Measurements from ENCODE around the gene PARD3. TPM values are rescaled to one million over a fixed set of nuclear protein-coding genes. Genes with fewer than 3 reads are reported as not detected.

PARD3 gene
- total RNA-seq, 2 donors from 2014 or later: 59.6 to 74.6 TPM

GRCh38 chr10:34166823-34167222 is 648.3 kb downstream of the PARD3 start:
- no peak overlapping the region for H3K4me3 Mint-ChIP-seq
- H3K27me3 Mint-ChIP-seq (ENCODE audit: insufficient read depth): no peaks in the 10 kb centered on the region
- no peaks in the 10 kb centered on the region for H3K27me3 ChIP-seq (ENCODE audit: control insufficient read depth, insufficient read depth, low read length, poor library complexity, severe bottlenecking)
- H3K36me3 ChIP-seq (ENCODE audit: control insufficient read depth, insufficient read depth, low read length): no peaks in the 10 kb centered on the region
- peaks cover 17% of the 10 kb centered on the region for H3K9me3 ChIP-seq (ENCODE audit: control insufficient read depth, low read length)
- H3K27ac Mint-ChIP-seq: no peak overlapping the region
- no peaks in the 10 kb centered on the region for H3K9me3 Mint-ChIP-seq
- no peak overlapping the region for H3K4me3 ChIP-seq (ENCODE audit: low read length)
- H3K9ac ChIP-seq (ENCODE audit: extremely low read depth, low read length, poor library complexity, severe bottlenecking): no peak overlapping the region
- H3K27ac ChIP-seq (ENCODE audit: low read depth, low read length): no peak overlapping the region
- 79 to 89% methylated on average over 4 to 6 of the region's 6 CpGs for WGBS, 2 experiments (ENCODE audit: insufficient coverage in 1 of 2, insufficient read length in 1 of 2)
- peaks cover 5% of the 10 kb centered on the region for H3K36me3 Mint-ChIP-seq (ENCODE audit: low read depth)
- no peak for DNase-seq
- H3K4me1 ChIP-seq (ENCODE audit: control insufficient read depth, insufficient read depth, low read length): no peaks in the 10 kb centered on the region
- TF ChIP-seq CTCF (conservative IDR thresholded peaks at IDR 0.05): no peak
- peaks cover 15% of the 10 kb centered on the region for H3K4me1 Mint-ChIP-seq

- Mint-ChIP-seq H3K36me3 (ENCODE audit: low read depth) (peaks cover 10% of the 10 kb centered on the region), H3K27me3 (ENCODE audit: insufficient read depth) (no peaks in the 10 kb centered on the region), H3K9me3 (no peaks in the 10 kb centered on the region), H3K4me3 (no peak overlapping the region), H3K27ac (no peak overlapping the region), H3K4me1 (peaks cover 15% of the 10 kb centered on the region)
- Histone ChIP-seq H3K27me3 (ENCODE audit: control insufficient read depth, insufficient read depth, low read length, poor library complexity, severe bottlenecking) (no peaks in the 10 kb centered on the region), H3K9me3 (ENCODE audit: control insufficient read depth, low read length) (peaks cover 17% of the 10 kb centered on the region), H3K4me3 (ENCODE audit: low read length) (no peak overlapping the region), H3K27ac (ENCODE audit: low read depth, low read length) (no peak overlapping the region), H3K4me1 (ENCODE audit: control insufficient read depth, insufficient read depth, low read length) (no peaks in the 10 kb centered on the region), H3K9ac (ENCODE audit: extremely low read depth, low read length, poor library complexity, severe bottlenecking) (no peak overlapping the region), H3K36me3 (ENCODE audit: control insufficient read depth, insufficient read depth, low read length) (no peaks in the 10 kb centered on the region)
- no peak for TF ChIP-seq CTCF (conservative IDR thresholded peaks at IDR 0.05)
- no peak for DNase-seq
- 94 to 96% methylated on average over 3 to 5 of the region's 5 CpGs for WGBS, 2 experiments (ENCODE audit: insufficient coverage in 1 of 2, insufficient read length in 1 of 2)
These were observed 648.7 kb downstream of the PARD3 start for GRCh38 chr10:34166354-34166753.

DNA sequence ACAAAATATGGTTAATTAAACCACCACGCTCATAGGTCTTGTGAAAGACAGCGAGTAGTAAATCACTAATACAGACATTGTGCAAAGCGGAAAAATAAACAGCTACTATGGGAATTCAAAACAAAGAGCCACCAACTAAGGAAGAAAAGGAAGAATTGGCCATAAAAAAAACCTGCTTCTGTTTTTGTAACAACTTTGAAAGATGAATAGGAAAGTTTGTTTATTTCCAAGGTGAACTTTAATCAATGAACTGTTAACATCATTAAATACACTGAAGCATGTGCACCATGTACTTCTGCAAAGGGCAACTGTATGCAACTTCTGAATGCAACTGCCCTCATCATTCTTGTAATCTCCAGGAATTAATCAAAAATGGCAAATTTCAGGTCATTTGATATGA is 651.1 kb downstream of the PARD3 start:
- no peak overlapping the region for H3K4me3 Mint-ChIP-seq

More for the DNA sequence above, 651.1 kb downstream of the PARD3 start:
- Histone ChIP-seq H3K9ac (ENCODE audit: extremely low read depth, low read length, poor library complexity, severe bottlenecking) (no peak overlapping the region), H3K4me3 (ENCODE audit: low read length) (no peak overlapping the region), H3K9me3 (ENCODE audit: control insufficient read depth, low read length) (peaks cover 9% of the 10 kb centered on the region), H3K27me3 (ENCODE audit: control insufficient read depth, insufficient read depth, low read length, poor library complexity, severe bottlenecking) (no peaks in the 10 kb centered on the region), H3K27ac (ENCODE audit: low read depth, low read length) (no peak overlapping the region), H3K4me1 (ENCODE audit: control insufficient read depth, insufficient read depth, low read length) (no peaks in the 10 kb centered on the region), H3K36me3 (ENCODE audit: control insufficient read depth, insufficient read depth, low read length) (no peaks in the 10 kb centered on the region)
- peaks cover 11% of the 10 kb centered on the region for H3K36me3 Mint-ChIP-seq (ENCODE audit: low read depth)
- no peak for DNase-seq
- H3K27me3 Mint-ChIP-seq (ENCODE audit: insufficient read depth): no peaks in the 10 kb centered on the region
- H3K27ac Mint-ChIP-seq: no peak overlapping the region
- H3K9me3 Mint-ChIP-seq: no peaks in the 10 kb centered on the region
- 92 to 98% methylated on average over 2 to 3 of the region's 3 CpGs for whole genome bisulfite sequencing, 2 experiments (ENCODE audit: insufficient coverage in 1 of 2, insufficient read length in 1 of 2)
- TF ChIP-seq CTCF (conservative IDR thresholded peaks at IDR 0.05): no peak
- H3K4me1 Mint-ChIP-seq: peaks cover 12% of the 10 kb centered on the region

Data from endodermal cell (in vitro differentiated cells).